ENCODE measurements around the gene ACTR1B. TPM values are rescaled to one million over a fixed set of nuclear protein-coding genes. Genes with fewer than 3 reads are reported as not detected.
A peak's percentile ranks its signal among the peaks of the same experiment; 100 is the strongest.

Gene ACTR1B
- total and polyA plus RNA-seq, 8 donors: 47.5 to 92.1 (median 56.7) TPM

GRCh38 chr2:97706112-97706511, 42.3 kb upstream of the ACTR1B start:
- no peak overlapping the region for H3K27ac ChIP-seq
- intact Hi-C loops (cut with DNase I; ENCODE audit: low total_unique reads): loop anchor here (10.0 kb wide), 1 partner anchor 679 kb away; no protein-coding TSS in a partner anchor
- DNase-seq: no peak
- TF ChIP-seq EP300 (IDR thresholded peaks at IDR 0.05) (no peak), POLR2AphosphoS5 (IDR thresholded peaks at IDR 0.05) (no peak), POLR2A (IDR thresholded peaks at IDR 0.05) (no peak), CTCF (IDR thresholded peaks at IDR 0.05) (no peak)
- no peaks in the 10 kb centered on the region for H3K9me3 ChIP-seq
- no peak overlapping the region for H3K4me3 ChIP-seq
- H3K36me3 ChIP-seq: no peaks in the 10 kb centered on the region
- no peaks in the 10 kb centered on the region for H3K4me1 ChIP-seq
- H3K27me3 ChIP-seq: peaks cover 0 to 8% (median 0%) of the 10 kb centered on the region in 3 donors
- WGBS, 5 donors: 95 to 98% (median 96%) methylated on average over 12 to 13 of the region's 13 CpGs

- WGBS, 5 donors: 87 to 96% (median 93%) methylated on average over 5 of the region's 5 CpGs
- DNase-seq: peak in 1 of 2 donors; percentile 2
- TF ChIP-seq POLR2AphosphoS5 (IDR thresholded peaks at IDR 0.05) (no peak), CTCF (IDR thresholded peaks at IDR 0.05) (no peak), POLR2A (IDR thresholded peaks at IDR 0.05) (no peak), EP300 (IDR thresholded peaks at IDR 0.05) (no peak)
- H3K9me3 ChIP-seq: no peaks in the 10 kb centered on the region
- intact Hi-C loops (cut with DNase I; ENCODE audit: low total_unique reads): loop anchor here (10.0 kb wide), 1 partner anchor 680 kb away; no protein-coding TSS in a partner anchor
- peaks cover 0 to 6% (median 0%) of the 10 kb centered on the region in 3 donors for H3K27me3 ChIP-seq
- no peak overlapping the region for H3K4me3 ChIP-seq
- H3K4me1 ChIP-seq: no peaks in the 10 kb centered on the region
- H3K36me3 ChIP-seq: no peaks in the 10 kb centered on the region
- H3K27ac ChIP-seq: no peak overlapping the region
Observed at GRCh38 chr2:97704989-97705388, 41.1 kb upstream of the ACTR1B start.

- DNase-seq: no peak
- intact Hi-C loops (cut with DNase I; ENCODE audit: low total_unique reads): loop anchor here (10.0 kb wide), 1 partner anchor 681 kb away; no protein-coding TSS in a partner anchor
Observed at GRCh38 chr2:97703741-97704140, 39.9 kb upstream of the ACTR1B start.

GRCh38 chr2:97702731-97703470, 39.1 kb upstream of the ACTR1B start:
- H3K4me3 ChIP-seq: no peak overlapping the region
- WGBS, 5 donors: 89 to 92% (median 91%) methylated on average over 19 of the region's 19 CpGs

More at GRCh38 chr2:97703741-97704140, 39.9 kb upstream of the ACTR1B start:
- Histone ChIP-seq H3K4me1 (no peaks in the 10 kb centered on the region), H3K9me3 (no peaks in the 10 kb centered on the region), H3K4me3 (no peak overlapping the region), H3K27me3 (peaks cover 0 to 6% (median 0%) of the 10 kb centered on the region in 3 donors), H3K27ac (no peak overlapping the region), H3K36me3 (no peaks in the 10 kb centered on the region)
- TF ChIP-seq CTCF (IDR thresholded peaks at IDR 0.05): no peak
- no peak for TF ChIP-seq POLR2A (IDR thresholded peaks at IDR 0.05)
- TF ChIP-seq EP300 (IDR thresholded peaks at IDR 0.05): no peak
- TF ChIP-seq POLR2AphosphoS5 (IDR thresholded peaks at IDR 0.05): no peak
- WGBS, 5 donors: 62 to 84% (median 75%) methylated on average over 3 of the region's 3 CpGs

More at GRCh38 chr2:97702731-97703470, 39.1 kb upstream of the ACTR1B start:
- no peaks in the 10 kb centered on the region for H3K4me1 ChIP-seq
- no peak for TF ChIP-seq CTCF (IDR thresholded peaks at IDR 0.05)
- TF ChIP-seq POLR2A (IDR thresholded peaks at IDR 0.05): no peak
- TF ChIP-seq EP300 (IDR thresholded peaks at IDR 0.05): no peak
- TF ChIP-seq POLR2AphosphoS5 (IDR thresholded peaks at IDR 0.05): no peak
- peaks cover 0 to 6% (median 0%) of the 10 kb centered on the region in 3 donors for H3K27me3 ChIP-seq
- H3K36me3 ChIP-seq: no peaks in the 10 kb centered on the region
- intact Hi-C loops (cut with DNase I; ENCODE audit: low total_unique reads): loop anchor here (10.0 kb wide), 1 partner anchor 682 kb away; no protein-coding TSS in a partner anchor
- DNase-seq: peak in 1 of 2 donors; percentile 19
- H3K27ac ChIP-seq: no peak overlapping the region
- H3K9me3 ChIP-seq: no peaks in the 10 kb centered on the region
